GM08714 (cell line): ENCODE results near the gene IRS1.
"Not testable (repeated sequence)": the region's sequence is repeated elsewhere in the genome, so short reads cannot be mapped to it uniquely, and the experiment has no call there.

ENCODE experiments used
- H3K4me3 ChIP-seq: fragments of 200-500 bp; sonication (Bioruptor generic); 2 replicates; pipeline ENCODE4 v1.5.1; 2014; ENCODE audit warnings: mild to moderate bottlenecking, low read length, inconsistent platforms
- ZNF274 ChIP-seq: IDR thresholded peaks from 2 replicates; pipeline ENCODE4 v1.6.1; 2012; ENCODE audit warnings: mild to moderate bottlenecking, low read depth, low read length

Gene IRS1

GRCh38 chr2:226799211-226799975 is at the start of gene IRS1:
Gene IRS1, minus strand, starts transcription at chr2:226799820. Its CDS starts 1,082 bp downstream, at chr2:226798738.
- H3K4me3 ChIP-seq = peak within 1 kb of the TSS; percentile 67; the same call in 1 of the 2 replicates
- TF ChIP-seq ZNF274 = no peak

- no peak for TF ChIP-seq ZNF274
- no peak overlapping the region for H3K4me3 ChIP-seq
Observed at GRCh38 chr2:226849349-226849748, 49.7 kb upstream of the IRS1 start.

- no peak for TF ChIP-seq ZNF274
- H3K4me3 ChIP-seq = no peak overlapping the region
Observed at GRCh38 chr2:226847511-226847910, 47.9 kb upstream of the IRS1 start.

- no peak overlapping the region for H3K4me3 ChIP-seq
- no peak for TF ChIP-seq ZNF274
Observed at GRCh38 chr2:226847090-226847489, 47.5 kb upstream of the IRS1 start.

- no peak for TF ChIP-seq ZNF274
- H3K4me3 ChIP-seq = no peak overlapping the region
Observed at GRCh38 chr2:226845386-226846116, 45.9 kb upstream of the IRS1 start.

- not testable (repeated sequence) for H3K4me3 ChIP-seq
Observed at GRCh38 chr2:226843001-226843400, 43.4 kb upstream of the IRS1 start.

GRCh38 chr2:226839951-226840350 is 40.3 kb upstream of the IRS1 start:
- H3K4me3 ChIP-seq = no peak overlapping the region
- TF ChIP-seq ZNF274 = no peak

- peak overlapping the region; percentile 13; the same call in 1 of the 2 replicates for H3K4me3 ChIP-seq
- TF ChIP-seq ZNF274 = no peak
Observed at GRCh38 chr2:226839161-226839560, 39.5 kb upstream of the IRS1 start.

GRCh38 chr2:226838722-226839121 is 39.1 kb upstream of the IRS1 start:
- TF ChIP-seq ZNF274 = no peak
- no peak overlapping the region for H3K4me3 ChIP-seq

- no peak for TF ChIP-seq ZNF274
- H3K4me3 ChIP-seq = peak overlapping the region; percentile 75; the same call in 1 of the 2 replicates
Observed at GRCh38 chr2:226837787-226838603, 38.4 kb upstream of the IRS1 start.

- peak overlapping the region; percentile 75 for H3K4me3 ChIP-seq
- TF ChIP-seq ZNF274 = no peak
Observed at GRCh38 chr2:226837334-226837733, 37.7 kb upstream of the IRS1 start.

- no peak for TF ChIP-seq ZNF274
- H3K4me3 ChIP-seq = peak overlapping the region; percentile 75
Observed at GRCh38 chr2:226836548-226836885, 36.9 kb upstream of the IRS1 start.

- H3K4me3 ChIP-seq = peak within 1 kb of the TSS; percentile 81
- TF ChIP-seq ZNF274 = no peak
Observed at GRCh38 chr2:226835796-226836547, 36.4 kb upstream of the IRS1 start, which contains the start of gene RHBDD1. Gene RHBDD1, plus strand, starts transcription at chr2:226836054. Its CDS starts 28,640 bp downstream, at chr2:226864694.

GRCh38 chr2:226835420-226835795 is 35.8 kb upstream of the IRS1 start:
- TF ChIP-seq ZNF274 = no peak
- H3K4me3 ChIP-seq = peak overlapping the region; percentile 81

- H3K4me3 ChIP-seq = peak overlapping the region; percentile 81
Observed at GRCh38 chr2:226834880-226835279, 35.3 kb upstream of the IRS1 start.
